MM.1S (cell line): ENCODE data around the gene SAMSN1.

Experiments used
- EZH2 ChIP-seq: fragments of 300-600 bp; sonication (generic); optimal IDR thresholded peaks from 2 replicates; pipeline ENCODE3; 2017; ENCODE audit warnings: low read depth, mild to moderate bottlenecking, antibody characterized with exemption, low read length, mixed read lengths
- EZH2phosphoT487 ChIP-seq: fragments of 300-600 bp; sonication (generic); IDR thresholded peaks from 2 replicates; pipeline ENCODE4 v1.6.1; 2018; ENCODE audit warnings: antibody characterized with exemption, low read length
- TF ChIP-seq, protein P1 (sequence below): fragments of 300-600 bp; sonication (generic); IDR thresholded peaks from 2 replicates; pipeline ENCODE4 v1.5.1; 2016; ENCODE audit warnings: antibody characterized with exemption, low read length, mixed read lengths

DNA sequence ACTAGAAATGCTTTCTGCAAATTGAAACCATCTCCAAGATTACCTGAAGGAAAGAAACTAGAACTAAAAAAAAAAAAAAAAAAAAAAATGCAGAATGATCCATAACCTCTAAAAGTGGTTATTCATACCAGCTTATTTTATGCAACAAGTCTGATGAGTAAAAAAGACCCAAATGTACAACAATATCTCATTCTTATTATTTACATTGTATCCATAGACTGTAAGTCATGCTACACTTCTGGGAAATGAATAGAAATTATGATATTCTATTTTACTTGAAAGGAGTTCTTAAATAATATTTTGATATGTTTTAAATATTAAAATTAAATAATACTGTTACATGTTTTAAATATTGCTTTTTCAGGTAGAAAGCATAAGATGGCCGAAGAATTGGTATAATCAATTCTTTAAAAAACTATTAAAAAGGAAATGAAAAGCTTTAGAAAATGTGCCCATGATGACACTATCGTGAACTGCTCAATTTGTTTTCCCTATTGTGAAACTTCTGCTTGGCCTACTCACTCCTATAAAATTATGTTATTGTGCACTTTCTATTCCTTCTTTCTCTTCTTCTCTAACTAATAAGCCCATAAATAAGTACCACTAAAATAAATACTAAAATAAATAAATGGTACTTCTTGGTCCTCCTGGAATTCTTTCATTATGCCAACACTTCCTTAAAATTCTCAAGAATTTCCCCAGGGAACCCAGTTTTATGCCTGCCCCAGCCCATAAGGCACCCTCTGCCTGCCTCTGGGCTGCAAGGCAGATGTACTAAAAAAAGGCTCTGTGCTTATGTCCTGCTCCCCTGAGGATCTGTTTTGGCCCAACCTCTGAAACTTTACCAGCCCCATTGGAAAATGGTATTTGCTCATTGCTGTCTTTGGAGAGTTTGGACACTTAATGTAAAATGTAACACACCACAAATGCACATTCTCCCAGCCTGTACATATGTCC lies 18.1 kb downstream of the SAMSN1 start:
- TF ChIP-seq, protein P1, sequence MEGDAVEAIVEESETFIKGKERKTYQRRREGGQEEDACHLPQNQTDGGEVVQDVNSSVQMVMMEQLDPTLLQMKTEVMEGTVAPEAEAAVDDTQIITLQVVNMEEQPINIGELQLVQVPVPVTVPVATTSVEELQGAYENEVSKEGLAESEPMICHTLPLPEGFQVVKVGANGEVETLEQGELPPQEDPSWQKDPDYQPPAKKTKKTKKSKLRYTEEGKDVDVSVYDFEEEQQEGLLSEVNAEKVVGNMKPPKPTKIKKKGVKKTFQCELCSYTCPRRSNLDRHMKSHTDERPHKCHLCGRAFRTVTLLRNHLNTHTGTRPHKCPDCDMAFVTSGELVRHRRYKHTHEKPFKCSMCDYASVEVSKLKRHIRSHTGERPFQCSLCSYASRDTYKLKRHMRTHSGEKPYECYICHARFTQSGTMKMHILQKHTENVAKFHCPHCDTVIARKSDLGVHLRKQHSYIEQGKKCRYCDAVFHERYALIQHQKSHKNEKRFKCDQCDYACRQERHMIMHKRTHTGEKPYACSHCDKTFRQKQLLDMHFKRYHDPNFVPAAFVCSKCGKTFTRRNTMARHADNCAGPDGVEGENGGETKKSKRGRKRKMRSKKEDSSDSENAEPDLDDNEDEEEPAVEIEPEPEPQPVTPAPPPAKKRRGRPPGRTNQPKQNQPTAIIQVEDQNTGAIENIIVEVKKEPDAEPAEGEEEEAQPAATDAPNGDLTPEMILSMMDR = no peak
- no peak for TF ChIP-seq EZH2
- no peak for TF ChIP-seq EZH2phosphoT487
